NB4 (cell line): Measurements from ENCODE around the gene FN1.

Experiments used
- CTCF ChIP-seq: IDR thresholded peaks from one replicate; pipeline ENCODE4 v1.5.1; 2012; ENCODE audit warnings: low read depth, low read length
- MYC ChIP-seq: IDR thresholded peaks from 2 replicates; pipeline ENCODE4 v1.6.1; 2011; ENCODE audit warnings: low read depth, low read length
- POLR2A ChIP-seq: IDR thresholded peaks from 2 replicates; pipeline ENCODE4 v1.6.1; 2011; ENCODE audit warnings: mild to moderate bottlenecking; ENCODE audit not compliant: insufficient read length; ENCODE audit errors: extremely low read depth
- TF ChIP-seq, protein P1 (sequence below): IDR thresholded peaks from 2 replicates; pipeline ENCODE4 v1.6.1; 2011; ENCODE audit warnings: low read depth, low read length

GRCh38 chr2:215455958-215456357 is 20.1 kb upstream of the FN1 start:
- TF ChIP-seq CTCF (no peak), POLR2A (no peak), MYC (no peak)
- TF ChIP-seq, protein P1, sequence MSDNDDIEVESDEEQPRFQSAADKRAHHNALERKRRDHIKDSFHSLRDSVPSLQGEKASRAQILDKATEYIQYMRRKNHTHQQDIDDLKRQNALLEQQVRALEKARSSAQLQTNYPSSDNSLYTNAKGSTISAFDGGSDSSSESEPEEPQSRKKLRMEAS = no peak
